Nephron (organoid): Measurements from ENCODE around the gene MACROD2.
A peak's percentile ranks its signal among the peaks of the same experiment; 100 is the strongest.

Experiments
- H3K27ac Mint-ChIP-seq, 3 experiments: 2 replicates each; pipeline ENCODE4 v1.8.0; 2020; ENCODE audit warnings: mixed read lengths in 3 of 3, mild to moderate bottlenecking in 2 of 3, moderate library complexity in 1 of 3
- H3K27me3 Mint-ChIP-seq: 2 replicates; pipeline ENCODE4 v1.8.0; 2021; ENCODE audit warnings: low read depth, mild to moderate bottlenecking, moderate library complexity, mixed read lengths
- H3K36me3 Mint-ChIP-seq: 2 replicates; pipeline ENCODE4 v1.8.0; 2020; ENCODE audit warnings: low read depth, mixed read lengths
- H3K4me1 Mint-ChIP-seq: 2 replicates; pipeline ENCODE4 v1.8.0; 2020; ENCODE audit warnings: mixed read lengths
- H3K4me3 Mint-ChIP-seq, 3 experiments: 2 replicates each; pipeline ENCODE4 v1.8.0; 2020; ENCODE audit warnings: mild to moderate bottlenecking in 3 of 3, mixed read lengths in 3 of 3, moderate library complexity in 2 of 3
- H3K9me3 Mint-ChIP-seq: 2 replicates; pipeline ENCODE4 v1.8.0; 2020; ENCODE audit warnings: mixed read lengths
- TF ChIP-seq, protein P1 (sequence below), 3 experiments: fragments of 200-600 bp; sonication (generic); IDR thresholded peaks; one replicate each; pipeline ENCODE4 v1.5.0; 2021; ENCODE audit warnings: antibody characterized with exemption in 3 of 3; ENCODE audit not compliant: unreplicated experiment in 3 of 3

MACROD2 gene

DNA sequence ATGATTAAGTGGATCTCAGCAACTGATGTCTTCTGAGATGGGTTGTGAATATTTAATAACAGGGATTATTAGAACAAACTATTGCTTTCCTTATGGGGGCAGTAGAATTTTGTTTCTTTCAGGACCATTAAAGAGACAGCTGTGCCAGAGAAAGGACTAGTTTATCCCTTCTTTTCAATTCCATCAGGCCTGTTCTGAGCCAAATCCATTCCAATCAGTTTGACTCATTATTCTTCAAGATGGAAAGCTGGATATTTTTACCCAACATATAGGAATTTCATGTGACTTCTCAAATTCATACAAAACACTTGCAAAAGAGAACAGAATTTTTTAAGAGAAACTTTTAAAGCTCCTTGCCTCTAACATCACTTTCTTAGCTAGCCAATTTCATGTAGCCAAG is 1064.1 kb downstream of the MACROD2 start:
- no peak overlapping the region for H3K4me3 Mint-ChIP-seq
- H3K27me3 Mint-ChIP-seq = peaks cover 3% of the 10 kb centered on the region
- H3K36me3 Mint-ChIP-seq = no peaks in the 10 kb centered on the region
- TF ChIP-seq, protein P1, sequence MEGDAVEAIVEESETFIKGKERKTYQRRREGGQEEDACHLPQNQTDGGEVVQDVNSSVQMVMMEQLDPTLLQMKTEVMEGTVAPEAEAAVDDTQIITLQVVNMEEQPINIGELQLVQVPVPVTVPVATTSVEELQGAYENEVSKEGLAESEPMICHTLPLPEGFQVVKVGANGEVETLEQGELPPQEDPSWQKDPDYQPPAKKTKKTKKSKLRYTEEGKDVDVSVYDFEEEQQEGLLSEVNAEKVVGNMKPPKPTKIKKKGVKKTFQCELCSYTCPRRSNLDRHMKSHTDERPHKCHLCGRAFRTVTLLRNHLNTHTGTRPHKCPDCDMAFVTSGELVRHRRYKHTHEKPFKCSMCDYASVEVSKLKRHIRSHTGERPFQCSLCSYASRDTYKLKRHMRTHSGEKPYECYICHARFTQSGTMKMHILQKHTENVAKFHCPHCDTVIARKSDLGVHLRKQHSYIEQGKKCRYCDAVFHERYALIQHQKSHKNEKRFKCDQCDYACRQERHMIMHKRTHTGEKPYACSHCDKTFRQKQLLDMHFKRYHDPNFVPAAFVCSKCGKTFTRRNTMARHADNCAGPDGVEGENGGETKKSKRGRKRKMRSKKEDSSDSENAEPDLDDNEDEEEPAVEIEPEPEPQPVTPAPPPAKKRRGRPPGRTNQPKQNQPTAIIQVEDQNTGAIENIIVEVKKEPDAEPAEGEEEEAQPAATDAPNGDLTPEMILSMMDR (IDR thresholded peaks at IDR 0.05; ENCODE audit: unreplicated experiment in 3 of 3) = no peak
- H3K27ac Mint-ChIP-seq = no peak overlapping the region
- peaks cover 4% of the 10 kb centered on the region for H3K9me3 Mint-ChIP-seq
- H3K4me1 Mint-ChIP-seq = peaks cover 39% of the 10 kb centered on the region

DNA sequence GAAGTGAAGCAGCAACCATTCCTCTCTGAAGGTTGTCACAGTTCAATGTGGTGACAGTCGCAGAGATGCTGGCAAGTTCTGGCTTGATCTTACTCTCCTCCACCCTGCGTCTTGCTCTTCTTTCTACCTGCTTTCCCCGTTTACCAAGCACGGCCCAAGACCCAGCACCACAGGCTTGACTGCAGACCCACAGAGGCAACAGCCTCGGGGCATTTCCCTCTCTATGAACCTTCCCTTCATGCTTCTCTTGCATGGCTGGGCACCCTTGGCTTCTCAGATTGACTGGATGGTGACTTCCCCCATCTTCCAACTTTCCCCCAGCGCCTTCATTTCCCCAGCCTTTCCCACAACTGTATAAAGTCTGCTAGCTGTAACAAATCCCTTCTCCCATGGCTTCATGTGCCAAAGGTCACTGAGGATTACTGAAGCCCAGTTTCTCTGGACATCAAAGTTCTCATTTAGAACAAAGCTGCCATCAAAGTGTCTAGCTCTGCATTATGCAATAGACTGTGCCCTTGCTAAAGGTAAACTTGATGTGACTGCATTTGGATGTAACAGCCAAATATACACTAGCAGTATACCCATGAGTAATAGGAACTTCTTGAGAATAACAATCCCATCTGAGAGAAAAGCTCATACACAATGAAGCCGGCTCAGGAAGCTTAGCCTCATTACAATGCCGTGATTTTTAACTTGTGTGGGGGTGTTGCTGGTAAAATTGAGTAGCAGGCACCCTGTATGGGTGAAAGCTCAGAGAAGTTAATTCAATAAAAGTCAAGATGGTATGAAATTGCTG is 1065.1 kb downstream of the MACROD2 start:
- Mint-ChIP-seq H3K9me3 (peaks cover 4% of the 10 kb centered on the region), H3K36me3 (no peaks in the 10 kb centered on the region), H3K27ac (peak overlapping the region; percentile 21 to 62 (median 31)), H3K4me3 (no peak overlapping the region), H3K4me1 (peaks cover 46% of the 10 kb centered on the region), H3K27me3 (peaks cover under 1% of the 10 kb centered on the region)
- TF ChIP-seq, protein P1 (IDR thresholded peaks at IDR 0.05; ENCODE audit: unreplicated experiment in 3 of 3) = no peak

DNA sequence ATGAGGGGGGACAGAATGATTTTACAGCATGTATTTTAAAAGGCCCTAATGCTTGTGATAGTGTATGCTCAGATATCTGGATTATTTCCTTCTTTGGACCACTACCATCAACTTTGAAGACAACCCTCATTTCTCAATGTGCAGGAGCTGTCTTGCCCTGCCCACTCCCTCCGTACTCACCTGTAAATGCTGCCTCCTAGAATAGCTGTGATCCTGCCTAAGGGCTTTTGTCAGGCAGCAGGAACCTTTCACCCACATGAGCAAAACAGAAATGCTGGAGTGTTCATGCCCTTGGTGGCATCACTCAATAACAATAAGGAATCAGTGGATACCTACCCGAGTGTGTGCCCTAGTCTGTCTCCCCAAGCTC is 1065.7 kb downstream of the MACROD2 start:
- Mint-ChIP-seq H3K36me3 (no peaks in the 10 kb centered on the region), H3K27ac (peak overlapping the region; percentile 47 to 62 (median 58)), H3K4me3 (no peak overlapping the region), H3K27me3 (no peaks in the 10 kb centered on the region), H3K4me1 (peaks cover 46% of the 10 kb centered on the region), H3K9me3 (peaks cover 3% of the 10 kb centered on the region)
- TF ChIP-seq, protein P1 (IDR thresholded peaks at IDR 0.05; ENCODE audit: unreplicated experiment in 3 of 3) = no peak

DNA sequence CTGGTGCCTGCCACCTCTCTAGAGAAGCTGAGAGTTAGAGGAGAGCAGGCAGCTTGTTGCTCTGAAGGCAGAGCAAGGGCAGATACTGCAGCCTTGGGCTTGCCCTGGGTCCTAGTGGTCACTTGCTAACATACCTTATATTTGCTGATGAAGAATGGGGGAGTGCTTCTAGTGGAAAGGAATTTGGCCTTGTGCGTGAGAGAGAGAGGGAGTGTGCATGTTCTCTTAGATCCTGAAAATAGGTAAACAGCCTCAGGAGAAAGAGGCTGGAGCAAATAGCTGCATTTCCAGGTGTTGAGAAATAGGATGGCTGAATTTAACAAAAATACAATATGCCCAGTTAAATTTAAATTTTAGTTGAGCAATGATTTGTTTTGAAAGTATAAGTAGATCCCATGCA is 1066.6 kb downstream of the MACROD2 start:
- Mint-ChIP-seq H3K4me3 (no peak overlapping the region), H3K4me1 (peaks cover 41% of the 10 kb centered on the region), H3K27me3 (no peaks in the 10 kb centered on the region), H3K9me3 (no peaks in the 10 kb centered on the region), H3K36me3 (no peaks in the 10 kb centered on the region), H3K27ac (peak overlapping the region; percentile 47 to 62 (median 58))
- TF ChIP-seq, protein P1 (IDR thresholded peaks at IDR 0.05; ENCODE audit: unreplicated experiment in 3 of 3) = peak in 2 of 3 experiments; percentile 17 to 22

DNA sequence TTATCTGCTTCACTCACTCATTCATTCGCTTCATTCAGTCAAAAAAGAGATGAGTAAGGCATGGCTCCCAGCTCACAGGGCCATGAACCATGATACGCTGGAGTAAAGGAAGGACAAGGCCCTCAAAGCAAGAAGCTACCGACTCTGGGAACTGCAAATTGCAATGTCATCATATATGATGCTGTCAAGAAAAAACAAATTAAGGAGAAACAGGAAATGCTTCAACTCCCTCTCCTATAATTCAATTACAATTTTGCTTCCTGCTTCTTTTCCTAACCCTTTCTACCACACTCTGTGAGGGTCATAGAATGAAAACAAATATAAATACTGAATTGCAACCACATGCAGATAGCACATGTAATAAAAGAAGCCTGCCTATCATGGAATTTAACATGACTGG is 1067.8 kb downstream of the MACROD2 start:
- Mint-ChIP-seq H3K4me3 (no peak overlapping the region), H3K27ac (peak overlapping the region; percentile 36 to 90 (median 43)), H3K4me1 (peaks cover 41% of the 10 kb centered on the region), H3K27me3 (no peaks in the 10 kb centered on the region), H3K9me3 (no peaks in the 10 kb centered on the region), H3K36me3 (no peaks in the 10 kb centered on the region)
- TF ChIP-seq, protein P1 (IDR thresholded peaks at IDR 0.05; ENCODE audit: unreplicated experiment in 3 of 3) = no peak

DNA sequence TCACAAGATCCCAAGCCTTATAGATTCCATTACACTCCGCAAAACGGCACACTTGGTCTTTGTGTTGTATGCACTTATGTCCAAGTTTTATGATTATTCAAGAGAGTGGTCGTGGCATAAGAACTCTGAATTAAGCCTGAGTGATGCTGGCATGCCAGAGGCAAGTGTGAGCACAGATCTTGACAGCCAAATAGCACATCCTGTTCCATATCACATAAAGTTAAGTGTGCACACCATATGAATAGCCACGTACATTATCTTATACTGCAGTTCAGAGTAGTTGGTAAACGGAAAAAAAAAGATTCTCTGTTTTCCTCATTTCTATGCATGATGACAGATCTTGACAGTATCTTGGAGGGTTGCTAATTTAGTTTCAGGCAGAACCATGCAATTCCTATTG is 1069.4 kb downstream of the MACROD2 start:
- peaks cover 8% of the 10 kb centered on the region for H3K9me3 Mint-ChIP-seq
- no peaks in the 10 kb centered on the region for H3K27me3 Mint-ChIP-seq
- peaks cover 41% of the 10 kb centered on the region for H3K4me1 Mint-ChIP-seq
- no peaks in the 10 kb centered on the region for H3K36me3 Mint-ChIP-seq
- H3K4me3 Mint-ChIP-seq = no peak overlapping the region
- H3K27ac Mint-ChIP-seq = peak overlapping the region in 2 of 3 experiments; percentile 42 to 90
- TF ChIP-seq, protein P1 (IDR thresholded peaks at IDR 0.05; ENCODE audit: unreplicated experiment in 3 of 3) = no peak
